Measurements from ENCODE around the gene FOXL2NB.
A peak's percentile ranks its signal among the peaks of the same experiment; 100 is the strongest.

FOXL2NB gene

DNA sequence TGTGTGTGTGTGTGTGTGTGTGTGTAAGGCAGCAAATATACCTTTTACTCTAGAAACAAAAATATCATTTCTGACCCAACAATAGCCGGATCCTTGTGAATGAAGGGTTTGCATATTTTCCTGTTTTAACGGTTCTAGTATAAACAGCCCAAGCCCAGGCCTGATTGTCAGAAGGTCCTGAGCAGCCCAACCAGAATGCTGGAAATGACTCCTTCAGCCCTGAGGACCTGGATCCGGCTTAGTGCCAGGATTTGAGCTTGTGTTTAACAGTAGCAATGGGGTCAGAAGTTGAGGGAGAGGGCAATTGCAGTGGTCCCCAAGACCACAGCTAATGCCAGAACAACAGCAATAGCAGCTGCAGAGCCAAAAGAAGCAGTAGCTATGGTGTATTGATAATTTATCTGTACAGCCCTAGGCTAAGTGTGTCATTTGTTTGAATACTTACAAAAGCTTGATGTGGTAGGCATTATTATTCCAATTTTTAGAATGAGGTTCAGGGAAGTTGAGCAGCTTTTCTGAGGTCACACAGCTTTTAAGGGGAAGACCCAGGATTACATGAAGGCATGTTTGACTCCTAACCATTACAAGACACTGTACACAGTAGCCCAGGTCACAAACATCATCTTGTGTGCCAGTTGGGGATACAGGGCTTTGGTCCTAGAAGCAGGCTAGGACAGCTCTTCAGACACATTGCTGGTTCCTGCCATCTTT is 12.9 kb upstream of the FOXL2NB start:
- no peak for DNase-seq
- peaks cover 16% of the 10 kb centered on the region for H3K4me1 Mint-ChIP-seq
- TF ChIP-seq, protein P1, sequence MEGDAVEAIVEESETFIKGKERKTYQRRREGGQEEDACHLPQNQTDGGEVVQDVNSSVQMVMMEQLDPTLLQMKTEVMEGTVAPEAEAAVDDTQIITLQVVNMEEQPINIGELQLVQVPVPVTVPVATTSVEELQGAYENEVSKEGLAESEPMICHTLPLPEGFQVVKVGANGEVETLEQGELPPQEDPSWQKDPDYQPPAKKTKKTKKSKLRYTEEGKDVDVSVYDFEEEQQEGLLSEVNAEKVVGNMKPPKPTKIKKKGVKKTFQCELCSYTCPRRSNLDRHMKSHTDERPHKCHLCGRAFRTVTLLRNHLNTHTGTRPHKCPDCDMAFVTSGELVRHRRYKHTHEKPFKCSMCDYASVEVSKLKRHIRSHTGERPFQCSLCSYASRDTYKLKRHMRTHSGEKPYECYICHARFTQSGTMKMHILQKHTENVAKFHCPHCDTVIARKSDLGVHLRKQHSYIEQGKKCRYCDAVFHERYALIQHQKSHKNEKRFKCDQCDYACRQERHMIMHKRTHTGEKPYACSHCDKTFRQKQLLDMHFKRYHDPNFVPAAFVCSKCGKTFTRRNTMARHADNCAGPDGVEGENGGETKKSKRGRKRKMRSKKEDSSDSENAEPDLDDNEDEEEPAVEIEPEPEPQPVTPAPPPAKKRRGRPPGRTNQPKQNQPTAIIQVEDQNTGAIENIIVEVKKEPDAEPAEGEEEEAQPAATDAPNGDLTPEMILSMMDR (IDR thresholded peaks at IDR 0.05): no peak
- H3K36me3 Mint-ChIP-seq (ENCODE audit: low read depth): no peaks in the 10 kb centered on the region
- no peaks in the 10 kb centered on the region for H3K9me3 Mint-ChIP-seq
- H3K4me3 Mint-ChIP-seq: no peak overlapping the region
- H3K27me3 Mint-ChIP-seq (ENCODE audit: low read depth, poor library complexity): peaks cover 82% of the 10 kb centered on the region
- no peak overlapping the region for H3K27ac Mint-ChIP-seq

- no peaks in the 10 kb centered on the region for H3K9me3 Mint-ChIP-seq
- DNase-seq: no peak
- peak overlapping the region; percentile 80 for H3K4me3 Mint-ChIP-seq
Observed at GRCh38 chr3:138935505-138935862, 11.5 kb upstream of the FOXL2NB start.

GRCh38 chr3:138935863-138936740 is 10.9 kb upstream of the FOXL2NB start:
- H3K27me3 Mint-ChIP-seq (ENCODE audit: low read depth, poor library complexity): peaks cover 93% of the 10 kb centered on the region
- no peak overlapping the region for H3K27ac Mint-ChIP-seq
- no peaks in the 10 kb centered on the region for H3K36me3 Mint-ChIP-seq (ENCODE audit: low read depth)
- TF ChIP-seq, protein P1 (IDR thresholded peaks at IDR 0.05): peak; percentile 98
- DNase-seq: peak; percentile 91
- H3K4me3 Mint-ChIP-seq: peak overlapping the region; percentile 80
- peaks cover 23% of the 10 kb centered on the region for H3K4me1 Mint-ChIP-seq
- H3K9me3 Mint-ChIP-seq: no peaks in the 10 kb centered on the region

More at GRCh38 chr3:138935505-138935862, 11.5 kb upstream of the FOXL2NB start:
- Mint-ChIP-seq H3K27ac (no peak overlapping the region), H3K36me3 (ENCODE audit: low read depth) (no peaks in the 10 kb centered on the region), H3K27me3 (ENCODE audit: low read depth, poor library complexity) (peaks cover 93% of the 10 kb centered on the region), H3K4me1 (peaks cover 23% of the 10 kb centered on the region)
- TF ChIP-seq, protein P1 (IDR thresholded peaks at IDR 0.05): no peak

- peaks cover 94% of the 10 kb centered on the region for H3K27me3 Mint-ChIP-seq (ENCODE audit: low read depth, poor library complexity)
Observed at GRCh38 chr3:138936741-138937689, 10.0 kb upstream of the FOXL2NB start.

GRCh38 chr3:138937690-138938055 is 9.3 kb upstream of the FOXL2NB start:
- Mint-ChIP-seq H3K4me1 (peaks cover 23% of the 10 kb centered on the region), H3K9me3 (no peaks in the 10 kb centered on the region), H3K27me3 (ENCODE audit: low read depth, poor library complexity) (peaks cover 98% of the 10 kb centered on the region), H3K27ac (no peak overlapping the region), H3K4me3 (peak overlapping the region; percentile 5), H3K36me3 (ENCODE audit: low read depth) (no peaks in the 10 kb centered on the region)
- DNase-seq: peak; percentile 39
- TF ChIP-seq, protein P1 (IDR thresholded peaks at IDR 0.05): no peak

More at GRCh38 chr3:138936741-138937689, 10.0 kb upstream of the FOXL2NB start:
- H3K27ac Mint-ChIP-seq: no peak overlapping the region
- no peaks in the 10 kb centered on the region for H3K36me3 Mint-ChIP-seq (ENCODE audit: low read depth)
- TF ChIP-seq, protein P1 (IDR thresholded peaks at IDR 0.05): no peak
- DNase-seq: peak; percentile 26
- peaks cover 23% of the 10 kb centered on the region for H3K4me1 Mint-ChIP-seq
- H3K9me3 Mint-ChIP-seq: no peaks in the 10 kb centered on the region
- H3K4me3 Mint-ChIP-seq: peak overlapping the region; percentile 80
